Cerebellar nuclear complex (tissue), 1 donor: Measurements from ENCODE around the gene USO1.
"Not testable (repeated sequence)": the region's sequence is repeated elsewhere in the genome, so short reads cannot be mapped to it uniquely, and the experiment has no call there.

Source experiments
- DNase-seq, 2 experiments: peaks; one replicate each; lab custom pipeline; 2025; lab: John Stamatoyannopoulos, UW

The USO1 gene

DNA sequence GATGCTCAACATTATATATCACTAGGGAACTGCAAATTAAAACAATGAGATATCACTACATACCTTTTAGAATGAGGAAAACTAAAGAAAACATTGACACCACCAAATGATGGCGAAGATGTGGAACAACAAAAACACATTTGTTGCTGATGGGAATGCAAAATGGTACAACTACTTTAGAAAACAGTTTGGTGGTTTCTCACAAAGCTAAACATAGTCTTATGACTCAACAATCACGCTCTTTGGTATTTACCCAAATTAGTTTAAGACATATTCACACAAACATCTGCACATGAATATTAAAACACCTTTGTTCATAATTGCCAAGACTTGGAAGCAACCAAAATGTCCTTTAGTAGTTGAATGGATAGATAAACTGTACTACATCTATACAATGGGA lies 53.2 kb downstream of the USO1 start:
- no peak for DNase-seq

- DNase-seq, result no peak
These were observed 54.9 kb downstream of the USO1 start for GRCh38 chr4:75779105-75779757.

- DNase-seq, result no peak
These were observed 56.9 kb downstream of the USO1 start for GRCh38 chr4:75781305-75781704.

- DNase-seq, result no peak
These were observed 62.1 kb downstream of the USO1 start for GRCh38 chr4:75786526-75786925.

DNA sequence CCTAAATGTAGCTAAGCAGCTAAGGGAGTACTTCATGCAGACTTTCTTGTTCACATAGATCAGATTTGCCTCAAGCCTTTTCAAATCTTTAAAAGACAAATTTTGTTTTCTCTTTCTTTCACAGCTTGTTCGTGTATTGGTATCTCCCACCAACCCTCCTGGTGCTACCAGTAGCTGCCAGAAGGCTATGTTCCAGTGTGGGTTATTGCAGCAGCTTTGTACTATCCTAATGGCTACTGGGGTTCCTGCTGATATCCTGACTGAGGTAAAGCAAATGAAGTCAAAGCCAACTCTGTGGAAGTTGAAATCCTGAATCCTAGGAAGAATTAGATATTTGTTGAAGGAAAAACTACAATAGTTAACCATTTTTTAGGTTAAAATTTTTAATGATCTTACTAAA lies 62.6 kb downstream of the USO1 start:
- DNase-seq, result no peak

GRCh38 chr4:75790024-75790423 lies 65.6 kb downstream of the USO1 start:
- DNase-seq, result no peak

DNA sequence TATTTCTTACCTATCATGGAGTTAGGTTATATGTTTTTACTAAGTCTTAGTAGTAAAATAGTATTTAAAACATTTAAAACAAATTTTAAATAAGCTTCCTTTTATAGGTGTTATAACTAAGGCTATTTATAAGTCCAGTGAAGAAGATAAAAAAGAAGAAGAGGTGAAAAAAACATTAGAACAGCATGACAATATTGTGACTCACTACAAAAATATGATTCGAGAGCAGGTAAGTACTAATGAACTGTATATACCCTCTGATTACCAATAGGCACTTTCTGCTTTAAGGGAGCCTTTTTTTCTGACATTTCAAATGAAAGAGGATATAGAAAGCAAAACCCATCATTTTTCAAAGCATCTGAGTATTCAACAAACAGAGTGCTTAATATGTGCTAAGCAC lies 76.6 kb downstream of the USO1 start:
- no peak for DNase-seq

DNA sequence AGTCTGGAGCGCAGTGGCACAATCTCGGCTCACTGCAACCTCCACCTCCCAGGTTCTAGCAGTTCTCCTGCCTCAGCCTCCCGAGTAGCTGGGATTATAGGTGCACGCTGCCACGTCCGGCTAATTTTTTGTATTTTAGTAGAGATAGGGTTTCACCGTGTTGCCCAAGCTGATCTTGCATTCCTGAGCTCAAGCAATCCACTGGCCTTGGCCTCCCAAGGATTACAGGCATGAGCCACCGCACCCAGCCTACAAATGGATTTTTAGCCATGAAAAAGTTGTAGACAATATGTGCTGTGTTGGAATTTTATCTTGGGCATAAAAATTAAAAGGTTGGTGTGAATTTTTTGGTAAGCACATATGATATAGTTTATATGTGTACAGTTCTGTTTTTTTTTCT lies 81.7 kb downstream of the USO1 start:
- DNase-seq, result not testable (repeated sequence)

GRCh38 chr4:75817901-75818300 lies 93.5 kb downstream of the USO1 start:
- no peak for DNase-seq

- no peak for DNase-seq
These were observed 94.7 kb downstream of the USO1 start for GRCh38 chr4:75819121-75819520.

DNA sequence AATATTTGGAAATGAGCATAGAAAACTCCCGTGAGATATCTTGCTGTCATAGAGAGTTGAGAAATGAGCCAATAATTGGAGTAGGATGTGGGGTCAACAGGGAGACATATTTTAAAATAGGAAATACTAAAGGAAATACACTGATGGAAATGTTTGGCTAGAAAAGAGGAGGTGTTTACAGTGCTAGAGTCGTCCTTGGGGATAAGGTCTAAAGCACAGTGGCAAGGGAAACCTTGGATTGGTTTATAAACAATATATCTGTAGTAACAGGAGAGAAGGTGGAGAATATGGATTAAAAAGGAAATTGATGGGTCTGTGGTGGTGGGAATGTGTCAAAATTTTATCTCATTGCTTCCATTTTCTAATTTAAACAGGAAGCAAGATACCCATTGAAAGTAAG lies 95.8 kb downstream of the USO1 start:
- DNase-seq, result no peak

- DNase-seq, result no peak
These were observed 96.3 kb downstream of the USO1 start for GRCh38 chr4:75820676-75821075.

- DNase-seq, result no peak
These were observed 96.8 kb downstream of the USO1 start for GRCh38 chr4:75821216-75821615.

DNA sequence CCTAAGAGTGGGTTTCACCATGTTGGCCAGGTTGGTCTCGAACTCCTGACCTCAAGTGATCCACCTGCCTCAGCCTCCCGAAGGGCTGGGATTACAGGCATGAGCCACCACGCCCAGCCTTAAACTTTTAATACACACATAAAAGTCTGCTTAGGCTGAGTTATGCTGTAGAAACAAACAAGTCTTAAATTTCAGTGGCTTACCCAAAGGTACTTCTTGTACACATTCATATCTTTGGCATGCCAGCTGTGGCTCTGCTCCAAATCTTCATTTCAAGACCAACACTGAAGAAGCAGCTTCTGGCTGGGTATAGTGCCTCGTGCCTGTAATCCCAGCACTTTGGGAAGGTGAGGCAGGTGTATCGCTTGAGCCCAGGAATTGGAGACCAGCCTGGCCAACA lies 97.6 kb downstream of the USO1 start:
- DNase-seq, result no peak

- DNase-seq, result no peak
These were observed 98.0 kb downstream of the USO1 start for GRCh38 chr4:75822416-75822815.

- DNase-seq, result no peak
These were observed 99.4 kb downstream of the USO1 start for GRCh38 chr4:75823812-75824211.

DNA sequence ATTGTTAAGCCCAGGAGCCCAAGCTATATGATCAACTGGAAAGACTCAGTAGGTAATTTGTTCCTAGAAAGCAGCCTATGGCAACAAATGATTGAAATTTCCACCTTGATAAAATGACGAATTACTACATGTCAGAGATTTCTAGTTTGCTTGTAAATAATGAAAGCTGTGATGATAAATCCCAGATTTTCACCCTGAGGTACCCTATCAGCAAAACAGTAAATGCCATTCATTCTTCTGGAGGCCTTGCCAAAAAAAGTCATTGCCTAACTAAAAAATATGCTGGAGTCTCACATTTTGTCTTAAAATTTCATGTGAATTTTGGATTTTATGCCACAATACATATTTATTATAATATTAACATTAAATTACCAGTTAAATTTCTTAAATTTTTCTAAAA lies 106.5 kb downstream of the USO1 start:
- no peak for DNase-seq

DNA sequence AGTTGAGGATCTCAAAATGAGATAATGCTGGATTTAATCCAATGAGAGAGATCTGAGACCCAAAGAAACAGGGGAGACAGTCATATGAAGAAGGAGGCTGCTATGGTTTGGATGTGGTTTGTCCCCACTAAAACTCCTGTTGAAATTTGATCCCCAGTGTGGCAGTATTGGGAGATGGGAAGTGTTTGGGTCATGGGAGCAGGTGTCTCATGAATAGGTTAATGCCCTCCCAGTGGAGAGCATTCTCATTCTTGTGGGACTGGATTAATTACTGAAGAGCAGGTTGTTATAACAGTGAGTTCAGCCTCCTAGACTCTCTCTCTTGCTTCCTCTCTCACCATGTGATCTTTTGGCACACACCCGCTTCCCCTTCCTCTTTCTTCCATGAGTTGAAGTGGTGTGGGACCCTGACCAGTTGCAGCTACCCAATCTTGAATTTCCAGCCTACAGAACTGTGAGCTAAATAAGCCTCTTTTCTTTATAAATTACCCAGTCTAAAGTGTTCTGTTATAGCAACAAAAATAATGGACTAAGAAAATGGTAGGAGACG lies 107.6 kb downstream of the USO1 start:
- DNase-seq, result no peak

DNA sequence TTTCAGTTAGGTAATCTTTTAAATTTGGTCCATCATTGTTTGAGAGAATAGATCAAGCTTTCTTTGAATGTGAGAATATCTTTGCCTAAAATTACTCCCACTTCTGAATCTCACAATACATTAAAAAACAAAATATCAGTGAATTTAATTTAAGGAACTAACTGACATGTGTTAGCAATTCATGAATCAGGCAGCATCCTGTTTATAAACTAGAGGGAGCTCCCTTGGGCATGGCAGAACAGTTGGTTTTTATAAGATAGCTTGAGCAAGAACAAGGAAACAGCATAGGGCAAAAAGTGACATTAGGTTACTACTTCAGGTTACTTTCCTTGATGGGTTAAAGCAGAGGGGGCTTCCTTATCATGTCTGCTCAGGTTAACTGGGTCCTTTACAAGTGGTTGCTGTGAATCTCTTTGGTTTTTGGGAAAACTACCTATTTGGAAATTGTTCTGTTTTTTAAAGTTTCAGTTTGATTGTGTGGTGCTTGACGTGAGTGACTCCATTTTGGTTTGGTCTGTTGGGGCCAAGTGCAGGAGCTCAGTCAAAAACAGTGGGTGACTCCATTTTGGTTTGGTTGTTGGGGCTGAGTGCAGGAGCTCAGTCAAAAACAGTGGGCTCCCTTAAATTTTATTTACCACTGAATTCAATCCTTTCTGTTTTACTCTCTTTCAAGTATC lies 109.9 kb downstream of the USO1 start:
- DNase-seq, result no peak

GRCh38 chr4:75834772-75835154 lies 110.4 kb downstream of the USO1 start:
- no peak for DNase-seq

DNA sequence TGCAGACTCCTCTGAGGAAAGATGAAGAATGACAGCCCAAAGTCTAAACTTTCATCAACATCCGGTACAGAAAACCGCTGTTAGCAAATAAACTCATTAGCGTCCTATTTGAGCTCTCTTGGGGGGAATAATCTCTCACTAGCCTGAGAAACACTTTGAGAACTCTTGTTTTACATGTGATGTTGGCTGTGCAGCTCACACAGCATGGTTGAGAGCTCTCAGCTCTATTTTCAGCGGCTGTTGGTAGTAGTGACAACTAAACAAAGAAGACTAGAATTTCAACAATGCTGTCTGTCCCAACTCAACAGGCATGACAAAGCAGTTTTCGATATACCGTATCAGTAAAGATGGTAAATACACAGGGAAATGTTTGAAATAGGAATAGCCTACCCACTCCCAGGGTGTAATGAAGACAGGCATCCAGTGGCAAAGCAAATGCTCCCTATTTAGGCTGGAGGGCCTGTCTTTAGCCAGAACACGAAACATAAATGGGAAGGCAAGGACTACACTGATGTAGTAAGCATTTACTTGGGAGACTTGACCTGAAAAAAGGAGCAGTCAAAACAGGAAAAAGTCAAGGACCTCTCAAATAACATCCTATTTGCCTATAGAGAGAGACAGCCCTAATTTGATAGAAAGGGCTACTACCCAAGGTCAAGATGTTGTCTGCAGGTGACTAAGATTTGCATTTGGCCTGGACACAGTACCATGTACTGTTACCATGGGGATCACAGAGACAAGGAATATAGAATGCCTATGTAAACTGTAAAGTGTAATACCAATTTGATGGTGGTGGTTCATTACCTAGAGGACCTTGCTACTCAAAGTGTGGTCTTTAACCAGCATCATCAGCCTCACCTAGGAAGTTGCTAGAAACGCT lies 117.5 kb downstream of the USO1 start:
- DNase-seq, result no peak

GRCh38 chr4:75843596-75843995 lies 119.2 kb downstream of the USO1 start:
- DNase-seq, result no peak

DNA sequence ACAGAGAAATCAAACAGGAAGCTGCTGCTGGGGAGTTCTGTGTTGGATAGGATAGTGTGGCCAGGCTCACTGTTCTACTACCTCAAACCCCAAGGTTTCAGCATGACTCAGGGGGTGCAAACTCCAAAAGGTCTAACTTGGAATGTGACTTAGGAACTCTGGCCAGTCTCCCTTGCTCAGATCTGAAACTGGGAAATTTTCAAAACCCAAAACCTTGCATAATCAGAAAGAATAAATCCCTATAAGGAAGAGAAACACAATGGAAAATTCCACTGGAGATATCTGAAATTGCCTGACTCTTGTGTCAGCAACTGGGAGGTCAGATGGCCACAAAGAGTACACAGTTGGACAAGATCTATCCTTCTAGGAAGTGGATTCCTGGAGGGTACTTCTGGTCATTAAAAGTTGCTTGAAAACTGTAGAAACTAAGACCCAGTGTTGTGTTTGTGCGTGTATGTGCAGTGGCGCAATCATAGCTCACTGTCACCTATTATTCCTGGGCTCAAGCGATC lies 119.8 kb downstream of the USO1 start:
- DNase-seq, result no peak
